ENCODE measurements around the gene TBC1D1.
A peak's percentile ranks its signal among the peaks of the same experiment; 100 is the strongest.

TBC1D1 gene

GRCh38 chr4:38049545-38050170 lies 158.8 kb downstream of the TBC1D1 start:
- no peak for DNase-seq

DNA sequence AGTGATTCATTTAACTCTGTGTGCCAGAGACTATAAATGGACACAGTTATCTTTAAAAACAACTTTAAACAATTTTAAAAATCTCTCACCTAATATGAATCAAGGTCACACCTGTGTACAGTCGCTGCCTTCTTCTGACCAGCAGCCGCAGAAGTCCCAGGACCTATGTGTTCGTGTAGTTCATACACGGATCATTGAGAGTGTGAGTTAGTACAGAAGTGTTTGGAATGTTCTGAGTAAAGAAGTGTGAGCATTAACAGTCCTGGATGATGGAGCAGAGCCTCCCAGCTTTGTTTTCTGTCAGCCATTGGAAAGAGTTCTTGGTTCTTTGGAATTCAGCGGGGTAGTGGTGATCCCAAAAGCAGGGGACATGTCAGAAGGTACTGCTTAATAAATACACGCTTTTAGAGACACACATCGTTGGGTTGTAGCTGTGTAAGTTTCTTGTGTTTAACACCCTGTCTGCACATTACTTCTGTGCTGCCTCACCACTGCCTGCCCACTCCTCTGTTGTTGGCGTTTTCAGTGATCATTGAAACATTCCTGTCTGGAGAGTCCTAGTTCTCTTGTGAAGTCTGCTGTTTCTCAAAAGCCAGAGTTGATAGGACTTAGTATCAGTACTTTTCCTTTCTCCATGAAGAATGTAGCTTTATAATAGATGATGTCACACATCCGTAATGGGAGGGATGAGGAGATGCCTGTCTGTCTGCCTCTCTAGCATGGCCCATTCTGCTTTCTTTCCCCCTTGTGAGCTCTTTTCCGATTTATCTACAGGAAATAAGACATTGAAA lies 159.9 kb downstream of the TBC1D1 start:
- no peak for DNase-seq

GRCh38 chr4:38055566-38055965 lies 164.7 kb downstream of the TBC1D1 start:
- DNase-seq: no peak

DNA sequence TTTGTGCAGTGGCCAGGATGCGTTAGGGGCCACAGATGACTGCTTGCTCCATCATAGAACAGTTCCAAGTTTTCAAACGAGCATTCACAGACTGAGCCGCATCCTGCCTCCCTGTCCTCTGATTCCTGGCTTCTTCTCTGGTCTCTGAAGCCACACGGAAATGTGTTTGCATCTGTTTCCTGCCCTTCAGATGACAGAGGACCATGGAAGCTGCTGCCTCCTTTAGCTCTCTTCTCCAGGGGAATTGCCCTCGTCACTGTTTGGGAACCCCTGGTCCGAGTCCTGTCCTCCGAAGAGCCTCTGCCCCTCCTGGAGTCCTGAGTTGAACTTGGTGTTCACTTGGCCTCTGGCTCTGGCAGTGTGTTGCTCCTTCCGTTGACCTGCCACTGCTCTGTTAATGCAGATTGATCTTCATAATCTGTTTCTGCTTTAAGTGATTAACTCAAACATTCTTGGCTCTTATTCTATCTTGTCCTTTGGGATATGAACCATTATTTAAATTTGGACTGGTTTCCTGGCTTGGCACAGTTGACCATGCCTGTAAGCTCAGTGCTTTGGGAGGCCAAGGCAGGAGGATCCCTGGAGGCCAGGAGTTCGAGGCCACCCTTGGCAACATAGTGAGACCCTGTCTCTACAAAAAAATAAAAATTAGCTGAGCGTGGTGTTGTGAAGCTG lies 165.3 kb downstream of the TBC1D1 start:
- DNase-seq: no peak

GRCh38 chr4:38058151-38058550 lies 167.3 kb downstream of the TBC1D1 start:
- peak; percentile 44 for DNase-seq

GRCh38 chr4:38060829-38061431 lies 170.0 kb downstream of the TBC1D1 start:
- DNase-seq: no peak

DNA sequence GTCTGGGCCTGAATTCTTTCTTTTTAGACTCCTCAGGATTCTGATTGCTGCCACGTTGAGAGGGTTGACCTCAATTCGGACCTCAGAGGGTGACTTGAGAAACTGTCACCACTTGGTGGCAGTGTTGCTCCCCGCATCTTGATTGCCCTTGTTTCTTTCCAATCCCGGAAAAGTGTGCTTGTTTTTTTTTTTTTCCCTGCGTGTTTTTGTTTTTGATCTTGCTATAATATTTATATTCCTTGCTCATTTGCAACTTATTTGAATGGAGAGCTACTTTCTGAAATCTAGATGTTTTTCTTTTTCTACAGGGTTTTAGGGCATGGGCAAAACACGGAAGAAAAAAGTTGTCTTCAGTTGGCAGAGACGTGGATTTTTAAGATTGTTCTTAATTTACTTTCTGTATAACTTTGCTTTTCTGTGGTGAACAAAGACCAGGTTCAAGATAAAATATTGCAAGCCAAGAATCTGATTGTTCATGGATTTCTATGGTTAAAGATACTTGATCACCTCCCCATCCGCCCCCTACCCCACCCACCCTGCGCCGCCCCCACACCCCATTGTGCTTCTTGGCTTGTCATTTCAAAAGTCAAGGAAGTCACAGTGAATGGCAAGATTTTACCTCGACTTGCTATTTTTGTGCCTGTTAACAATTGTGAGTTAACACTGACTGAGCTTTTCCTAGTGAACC lies 171.3 kb downstream of the TBC1D1 start:
- DNase-seq: peak; percentile 60

DNA sequence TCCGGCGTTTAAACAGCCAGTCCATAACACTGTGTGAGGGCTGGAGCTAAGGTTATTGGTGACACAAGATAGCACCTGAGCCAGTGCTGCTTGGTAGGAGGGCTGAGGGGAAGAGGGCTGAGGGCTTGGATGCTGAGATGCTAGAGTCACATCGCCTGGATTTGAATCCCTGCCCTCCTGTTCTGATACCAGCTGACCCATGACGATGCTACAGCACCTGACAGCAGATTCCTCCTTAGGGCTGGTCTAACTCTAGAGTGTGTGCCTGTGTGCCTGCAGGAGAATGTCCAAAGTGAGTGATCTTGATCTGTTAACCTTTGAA lies 171.9 kb downstream of the TBC1D1 start:
- no peak for DNase-seq

GRCh38 chr4:38065176-38065575 lies 174.3 kb downstream of the TBC1D1 start:
- no peak for DNase-seq

GRCh38 chr4:38065900-38066299 lies 175.0 kb downstream of the TBC1D1 start:
- no peak for DNase-seq

DNA sequence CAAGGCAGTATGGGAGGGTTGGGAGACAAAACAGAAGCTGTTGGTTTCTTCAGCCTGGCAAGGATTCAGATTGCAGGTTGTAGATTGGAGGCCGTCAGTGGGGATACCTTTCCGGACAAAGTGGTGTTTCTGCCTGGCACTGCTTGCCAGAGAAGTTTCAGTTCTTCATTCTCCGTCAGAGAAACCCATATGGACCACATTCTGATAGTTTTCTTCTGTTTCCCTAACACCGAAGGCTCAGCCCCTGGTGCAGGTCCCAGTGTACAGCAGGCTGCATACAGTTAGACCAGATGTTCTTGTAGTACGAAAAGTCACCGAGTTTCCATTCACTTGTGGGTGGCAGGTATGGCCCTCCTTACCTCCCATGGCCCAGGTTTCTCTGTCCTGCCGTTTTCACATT lies 176.6 kb downstream of the TBC1D1 start:
- DNase-seq: no peak

- DNase-seq: no peak
These were observed 177.2 kb downstream of the TBC1D1 start for GRCh38 chr4:38068107-38068506.

DNA sequence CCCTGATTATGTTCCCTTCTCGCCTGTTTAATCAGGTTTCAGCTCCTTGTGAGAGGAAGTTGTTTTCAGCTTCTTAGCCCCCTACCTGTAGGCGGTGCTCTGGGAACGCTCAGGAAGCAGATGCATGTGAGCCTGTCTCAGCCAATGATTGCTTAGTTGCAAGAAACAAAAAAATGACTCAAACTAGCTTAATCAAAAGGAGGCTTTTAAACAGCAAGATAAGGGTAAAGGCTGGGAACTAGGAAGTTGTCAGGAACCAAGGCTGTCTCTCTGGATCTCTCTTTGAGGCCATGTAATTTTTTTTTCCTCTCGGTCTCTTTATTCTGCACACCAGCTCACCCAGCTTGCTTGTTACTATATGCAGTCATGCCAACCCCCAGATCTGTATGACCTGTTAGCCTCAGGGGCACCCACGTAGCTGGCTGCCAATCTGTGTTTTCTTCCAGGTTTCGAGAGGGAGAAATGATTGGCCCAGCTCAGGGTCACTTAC lies 178.4 kb downstream of the TBC1D1 start:
- DNase-seq: no peak

- no peak for DNase-seq
These were observed 181.0 kb downstream of the TBC1D1 start for GRCh38 chr4:38071801-38072431.

- DNase-seq: no peak
These were observed 181.7 kb downstream of the TBC1D1 start for GRCh38 chr4:38072578-38072977.

- DNase-seq: no peak
These were observed 182.8 kb downstream of the TBC1D1 start for GRCh38 chr4:38073596-38074234.

GRCh38 chr4:38075370-38076152 lies 184.7 kb downstream of the TBC1D1 start:
- no peak for DNase-seq

- no peak for DNase-seq
These were observed 185.3 kb downstream of the TBC1D1 start for GRCh38 chr4:38076153-38076669.

DNA sequence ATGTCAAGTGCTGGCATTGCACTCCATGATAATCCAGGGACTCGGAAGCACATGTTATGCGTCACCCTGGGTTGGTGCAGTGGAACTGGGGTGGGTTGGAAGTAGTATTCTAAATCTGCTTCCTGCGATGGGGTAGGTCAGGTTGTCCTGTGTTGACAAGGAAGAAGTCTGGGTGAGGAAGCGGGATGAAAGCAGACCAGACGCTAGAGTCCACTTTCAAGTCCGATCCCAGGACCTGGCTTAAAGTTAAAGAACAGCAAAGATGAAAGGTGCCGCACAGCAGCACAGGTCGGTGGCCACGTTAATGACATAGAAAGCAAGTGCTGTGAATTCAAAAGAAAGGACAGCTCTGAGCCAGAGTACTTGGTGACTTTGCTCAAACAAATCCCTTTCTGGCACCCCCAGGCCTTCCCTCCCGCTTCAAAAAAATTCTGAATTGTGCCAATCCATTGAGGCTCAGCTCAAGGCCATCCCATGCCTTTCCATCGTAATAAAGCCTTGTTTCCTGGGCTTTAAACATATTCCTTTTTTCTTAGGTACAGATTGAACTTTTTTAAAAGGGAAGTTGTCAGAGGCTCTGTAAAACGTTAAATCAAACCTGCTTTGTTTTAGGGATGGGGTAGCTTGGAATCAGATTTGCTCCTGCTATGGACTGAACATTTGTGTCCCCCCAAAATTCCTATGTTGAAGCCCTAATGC lies 187.1 kb downstream of the TBC1D1 start:
- DNase-seq: no peak

Measured in right kidney (tissue), 1 donor.